HG02852 (cell line): ENCODE measurements around the gene ACKR4.
"Not testable (repeated sequence)": the region's sequence is repeated elsewhere in the genome, so short reads cannot be mapped to it uniquely, and the experiment has no call there.

Experiments used
- ATAC-seq: cut with Tn5 transposase; IDR thresholded peaks from one replicate; pipeline ENCODE4 v1.9.1; 2021; ENCODE audit warnings: mild to moderate bottlenecking, moderate library complexity; ENCODE audit not compliant: unreplicated experiment

ACKR4 gene

GRCh38 chr3:132593947-132594323 lies 3.1 kb upstream of the ACKR4 start:
- no peak for ATAC-seq

- ATAC-seq: no peak
Measured at GRCh38 chr3:132594498-132594897, 2.6 kb upstream of the ACKR4 start.

GRCh38 chr3:132595014-132595413 lies 2.1 kb upstream of the ACKR4 start:
- ATAC-seq: no peak

GRCh38 chr3:132596326-132596725 lies 744 bp upstream of the ACKR4 start:
- ATAC-seq: no peak

DNA sequence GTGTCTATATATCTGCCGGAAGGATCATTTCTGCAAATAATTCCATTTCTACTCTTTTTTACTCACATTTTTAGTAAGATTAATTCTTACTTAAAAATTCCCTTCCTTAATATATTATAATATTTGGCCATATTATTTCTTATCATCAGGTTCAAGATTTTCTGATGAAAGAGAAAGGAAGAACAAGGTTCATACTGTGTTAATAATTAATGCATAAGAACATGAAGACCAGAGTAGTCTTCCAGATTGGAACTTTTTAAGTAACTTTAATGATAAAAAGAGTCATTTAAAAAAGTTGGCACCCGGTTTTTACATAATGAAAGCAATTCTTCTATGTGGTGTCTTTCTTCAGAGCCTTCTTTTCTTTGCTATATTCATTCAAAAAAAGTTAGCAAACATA lies 590 bp downstream of the ACKR4 start:
- no peak for ATAC-seq

GRCh38 chr3:132598181-132598580 lies 1.1 kb downstream of the ACKR4 start:
- ATAC-seq: no peak

- not testable (repeated sequence) for ATAC-seq
Measured at GRCh38 chr3:132600614-132601013, 3.5 kb downstream of the ACKR4 start.

- ATAC-seq: no peak
Measured at GRCh38 chr3:132605374-132605792, 8.3 kb downstream of the ACKR4 start.

DNA sequence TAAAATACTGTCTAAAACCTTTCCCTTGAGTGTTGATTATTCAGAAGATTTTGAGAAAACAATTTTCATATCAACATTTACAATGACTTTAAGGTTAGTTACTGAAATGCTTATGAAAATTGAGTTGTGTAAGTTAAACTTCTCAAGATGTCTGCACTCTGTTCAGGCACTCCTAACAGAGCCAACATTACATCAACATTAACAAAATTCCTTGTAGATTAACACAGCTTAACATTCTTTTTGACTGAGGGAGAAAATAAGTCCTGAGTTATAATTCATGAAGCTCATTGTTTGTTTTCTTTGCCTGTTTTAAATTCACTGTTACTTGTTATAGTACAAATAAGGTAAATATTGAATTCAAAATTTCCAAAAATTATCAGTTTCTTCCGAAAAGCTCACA lies 9.0 kb downstream of the ACKR4 start:
- no peak for ATAC-seq

GRCh38 chr3:132606620-132607019 lies 9.6 kb downstream of the ACKR4 start:
- not testable (repeated sequence) for ATAC-seq

DNA sequence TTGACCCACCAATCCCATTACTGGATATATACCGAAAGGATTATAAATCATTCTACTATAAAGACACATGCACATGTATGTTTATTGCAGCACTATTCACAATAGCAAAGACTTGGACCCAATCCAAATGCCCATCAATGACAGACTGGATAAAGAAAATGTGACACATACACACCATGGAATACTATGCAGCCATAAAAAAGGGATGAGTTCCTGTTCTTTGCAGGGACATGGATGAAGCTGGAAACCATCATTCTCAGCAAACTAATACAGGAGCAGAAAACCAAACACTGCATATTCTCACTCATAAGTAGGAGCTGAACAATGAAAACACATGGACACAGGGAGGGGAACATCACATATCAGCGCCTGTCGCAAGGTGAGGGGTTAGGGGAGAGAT lies 18.2 kb downstream of the ACKR4 start:
- not testable (repeated sequence) for ATAC-seq

DNA sequence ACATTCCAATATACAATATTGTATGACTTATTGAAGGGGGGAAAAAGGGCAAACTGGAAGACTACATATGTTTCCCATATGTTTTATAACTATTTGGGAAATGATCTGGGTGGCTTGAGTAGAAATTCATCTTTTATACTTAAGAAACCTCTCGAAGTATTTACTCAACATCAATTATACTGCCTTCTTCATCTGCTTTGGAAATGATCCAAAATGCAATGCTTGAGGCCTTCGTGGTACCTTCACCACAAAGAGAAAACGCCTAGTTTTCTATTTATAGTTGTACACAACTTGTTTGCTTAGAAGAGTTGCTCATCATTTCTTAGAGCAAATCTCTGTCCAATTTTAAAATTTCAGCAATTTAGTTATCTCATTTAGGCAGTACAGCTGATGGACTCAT lies 18.8 kb downstream of the ACKR4 start:
- no peak for ATAC-seq

DNA sequence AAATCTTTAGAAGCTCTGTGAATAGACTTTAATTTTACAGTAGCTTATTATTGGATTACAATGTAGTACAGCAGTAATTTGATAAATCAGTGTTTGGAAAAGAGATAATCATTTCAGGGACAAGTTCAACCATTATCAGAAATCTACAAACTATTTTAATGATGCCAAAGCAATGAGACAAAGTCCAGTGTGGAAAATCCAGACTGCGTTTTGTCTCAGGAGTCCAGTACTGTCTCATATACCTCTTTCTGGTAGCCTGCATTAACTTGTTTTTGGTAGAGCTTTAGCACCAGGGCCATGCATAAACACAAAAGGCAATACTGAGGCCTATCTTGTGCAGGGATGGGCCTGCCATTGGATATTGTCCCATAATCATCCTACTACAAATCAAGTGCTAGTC lies 19.7 kb downstream of the ACKR4 start:
- no peak for ATAC-seq

DNA sequence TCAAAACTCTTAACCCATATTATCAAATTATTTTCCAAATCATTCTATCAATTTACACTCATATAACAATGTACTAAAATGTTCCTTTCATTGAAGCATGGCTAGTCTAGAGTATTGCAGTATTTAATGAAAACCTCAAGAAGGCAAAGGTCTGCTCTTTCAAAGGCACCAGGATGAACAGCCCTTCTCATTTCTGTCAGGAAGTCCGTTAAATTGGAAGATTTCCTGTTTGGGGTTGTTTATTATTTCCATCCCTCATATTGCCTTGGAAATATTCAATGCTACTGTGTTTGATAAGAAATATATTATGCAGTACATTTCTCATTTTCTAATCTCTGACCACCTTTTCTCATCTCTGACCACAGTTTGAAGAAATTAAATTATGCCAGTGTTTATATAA lies 25.1 kb downstream of the ACKR4 start:
- no peak for ATAC-seq

DNA sequence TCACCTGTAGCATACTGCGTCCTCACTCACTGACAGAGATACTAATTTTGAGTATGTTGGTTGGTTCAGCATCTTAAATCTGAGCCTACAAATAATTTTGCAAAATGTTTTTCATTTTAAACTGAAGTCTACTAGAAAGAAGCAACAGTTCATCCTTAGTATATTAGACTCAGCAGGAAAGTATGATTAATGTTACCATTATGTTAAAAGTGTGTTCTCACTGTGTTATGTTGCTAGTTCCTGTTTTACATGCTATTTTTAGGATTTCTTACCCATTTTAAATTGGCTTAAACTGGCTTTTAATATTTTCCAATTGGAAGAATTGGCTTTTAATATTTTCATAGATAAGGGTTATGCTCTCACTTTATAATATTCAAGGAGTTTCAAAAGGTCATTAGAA lies 25.7 kb downstream of the ACKR4 start:
- ATAC-seq: no peak

DNA sequence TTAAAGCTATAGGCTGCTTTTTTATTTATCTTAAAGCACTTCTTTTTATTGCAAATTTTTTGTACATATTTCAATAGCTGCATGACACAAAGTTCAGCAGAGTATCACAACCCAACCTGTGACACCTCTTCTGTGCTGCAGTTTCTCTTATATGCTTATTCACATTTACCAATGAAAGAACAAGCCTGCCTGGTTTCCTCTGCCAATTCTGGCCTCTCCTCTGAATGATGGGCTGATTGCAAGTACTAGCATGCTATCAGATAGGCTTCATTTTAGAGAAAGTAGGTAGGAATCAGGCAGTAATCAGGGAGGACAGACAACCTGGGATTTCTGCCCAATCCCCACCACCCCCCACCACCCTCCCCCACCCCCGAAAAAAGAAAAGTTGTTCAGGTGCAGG lies 26.6 kb downstream of the ACKR4 start:
- ATAC-seq: no peak

- no peak for ATAC-seq
Measured at GRCh38 chr3:132624790-132625189, 27.7 kb downstream of the ACKR4 start.

DNA sequence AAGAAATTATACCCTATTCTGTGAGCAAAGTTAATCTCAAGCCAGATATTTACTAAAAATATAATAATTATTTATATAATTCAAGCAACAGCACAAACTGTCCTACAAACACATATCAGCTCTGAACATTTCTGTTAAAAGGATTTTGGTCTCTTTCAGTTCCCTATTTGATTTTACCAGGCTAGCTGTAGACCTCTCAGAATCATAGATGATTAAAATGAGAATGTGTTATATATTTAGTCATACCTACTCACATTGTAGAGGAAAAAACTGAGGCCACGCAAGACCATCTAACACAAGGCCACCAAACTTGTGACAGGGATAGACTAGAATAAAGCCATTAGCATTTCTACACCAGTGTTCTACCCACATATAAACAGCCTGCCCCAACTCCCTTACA lies 28.5 kb downstream of the ACKR4 start:
- ATAC-seq: peak; percentile 93

DNA sequence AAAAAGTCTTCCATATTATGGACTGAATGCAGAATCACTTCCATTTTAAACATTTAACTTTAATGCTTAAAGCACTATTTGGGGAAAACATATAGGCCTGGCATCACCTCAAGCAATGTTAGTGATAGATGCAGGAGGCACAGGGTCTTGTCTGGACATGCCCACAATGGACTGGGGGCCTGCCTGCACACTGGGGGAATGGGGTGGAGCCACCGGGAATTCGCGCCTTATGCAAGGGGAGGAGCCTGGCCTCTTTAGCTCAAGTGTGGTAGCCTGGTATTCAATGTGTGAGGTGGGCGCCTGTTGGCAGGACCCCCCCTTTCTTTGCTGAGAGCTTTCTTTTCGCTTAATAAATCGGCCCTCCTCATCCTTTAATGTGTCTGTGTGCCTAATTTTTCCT lies 29.9 kb downstream of the ACKR4 start:
- ATAC-seq: no peak

DNA sequence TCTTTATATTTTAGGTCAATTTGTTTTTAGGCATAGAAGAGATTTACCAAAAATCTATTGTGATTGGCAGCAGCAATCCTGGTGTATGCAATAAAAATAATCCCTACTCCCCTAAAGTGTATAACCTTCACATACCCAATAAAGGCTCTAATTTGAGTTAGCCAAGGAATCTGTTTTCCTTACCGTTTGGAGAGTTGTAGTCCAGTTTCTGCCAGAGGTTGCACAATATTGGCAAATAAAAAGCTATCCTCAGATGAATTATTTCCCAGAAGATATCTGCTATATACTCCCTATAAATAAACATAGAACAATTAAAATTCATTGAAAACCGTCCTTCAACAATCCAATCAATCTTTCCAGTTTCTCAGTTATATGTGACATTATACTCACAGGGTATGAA lies 31.1 kb downstream of the ACKR4 start:
- ATAC-seq: no peak

DNA sequence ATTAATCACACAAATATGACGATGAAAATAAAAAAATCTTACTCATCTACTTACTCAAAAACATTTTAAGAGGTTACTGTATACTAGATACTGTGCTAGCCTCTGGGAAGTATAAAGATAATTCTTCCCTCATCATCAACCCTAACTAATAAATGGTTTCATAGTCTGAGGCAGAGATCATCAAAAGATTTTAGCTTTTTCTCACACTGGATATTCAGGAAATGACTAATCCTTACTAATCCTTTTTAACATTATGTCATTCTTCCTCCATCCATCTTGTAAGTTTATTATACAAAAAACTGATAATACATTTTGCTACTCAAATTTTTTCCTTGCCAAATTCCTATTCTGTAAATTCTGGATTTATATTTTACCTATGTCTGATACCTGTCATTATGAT lies 32.9 kb downstream of the ACKR4 start:
- no peak for ATAC-seq

DNA sequence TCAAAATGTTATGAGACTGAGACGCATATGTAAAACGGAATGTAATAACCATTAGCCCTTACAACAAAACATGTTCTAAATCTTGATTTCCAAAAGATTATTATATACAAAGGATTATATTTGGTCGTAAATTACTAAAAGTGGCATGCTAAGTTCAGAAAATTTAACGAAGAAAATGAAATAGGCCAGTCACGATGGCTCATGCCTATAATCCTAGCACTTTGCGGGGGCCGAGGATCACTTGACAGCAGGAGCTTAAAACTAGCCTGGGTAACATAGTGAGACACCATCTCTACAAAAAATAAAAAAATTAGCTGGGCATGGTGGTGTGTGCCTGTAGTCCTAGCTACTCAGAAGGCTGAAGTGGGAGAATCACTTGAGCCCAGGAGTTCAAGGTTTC lies 33.5 kb downstream of the ACKR4 start:
- no peak for ATAC-seq

DNA sequence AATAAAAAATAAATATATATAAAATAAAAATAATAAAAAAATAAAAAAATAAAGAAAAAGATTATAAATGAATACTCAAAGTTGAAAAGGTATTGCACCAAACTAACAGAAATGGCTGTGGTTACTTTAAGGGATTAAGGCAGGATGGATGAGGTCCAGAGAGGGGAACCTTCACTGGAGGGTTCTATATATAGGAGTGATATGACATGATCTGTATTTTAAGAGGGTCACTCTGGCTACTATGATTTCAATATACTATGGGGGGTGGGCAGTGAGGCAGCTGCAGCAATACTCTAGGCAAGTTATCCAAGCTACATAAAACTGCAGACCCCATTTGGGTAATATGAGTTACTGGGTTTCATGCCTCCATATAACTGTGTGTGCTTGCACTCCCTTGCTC lies 38.0 kb downstream of the ACKR4 start:
- no peak for ATAC-seq

DNA sequence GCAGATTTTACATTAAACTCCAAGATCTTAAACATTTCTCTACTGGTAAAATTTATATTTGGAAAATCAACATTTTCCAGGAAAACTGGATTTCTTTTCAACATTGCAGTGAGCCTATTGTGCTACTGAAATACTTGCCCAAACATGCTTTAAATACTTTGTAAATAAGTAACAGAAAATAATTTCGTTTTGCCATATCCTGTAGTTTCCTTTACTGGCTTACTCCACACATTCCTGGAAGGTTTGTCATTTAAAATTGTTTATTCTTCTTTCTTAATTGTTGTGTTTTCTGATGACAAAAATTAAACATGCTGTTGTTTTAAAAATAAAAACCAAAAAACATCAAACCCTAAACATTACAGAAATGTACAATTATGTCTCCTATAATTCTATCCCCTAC lies 40.5 kb downstream of the ACKR4 start:
- ATAC-seq: no peak
